SJCRH30 (cell line): Measurements from ENCODE around the gene OR2AP1. TPM values are rescaled to one million over a fixed set of nuclear protein-coding genes. Genes with fewer than 3 reads are reported as not detected.

Experiments
- DNase-seq, 2 experiments: peaks; one replicate each; pipeline ENCODE4 v3.0.0-alpha.2; 2015 to 2020
- H3K27ac ChIP-seq: fragments of 250-450 bp; sonication (Bioruptor Pico); 2 replicates; pipeline ENCODE4 v1.5.1; 2020; ENCODE audit warnings: mild to moderate bottlenecking, moderate library complexity
- H3K27me3 ChIP-seq: fragments of 250-450 bp; sonication (Bioruptor Pico); 2 replicates; pipeline ENCODE4 v1.5.1; 2020; ENCODE audit warnings: mild to moderate bottlenecking, moderate library complexity
- H3K36me3 ChIP-seq: fragments of 250-450 bp; sonication (Bioruptor Pico); 2 replicates; pipeline ENCODE4 v1.5.1; 2020; ENCODE audit warnings: mild to moderate bottlenecking, moderate library complexity
- H3K4me1 ChIP-seq: fragments of 250-450 bp; sonication (Bioruptor Pico); 2 replicates; pipeline ENCODE4 v1.5.1; 2020; ENCODE audit warnings: mild to moderate bottlenecking, moderate library complexity
- H3K4me3 ChIP-seq: fragments of 250-450 bp; sonication (Bioruptor Pico); 2 replicates; pipeline ENCODE4 v1.5.1; 2020; ENCODE audit warnings: mild to moderate bottlenecking, moderate library complexity
- H3K9me3 ChIP-seq: fragments of 250-450 bp; sonication (Bioruptor Pico); replicated peaks from 2 replicates; pipeline ENCODE4 v1.5.1; 2020; ENCODE audit warnings: mild to moderate bottlenecking, moderate library complexity
- total RNA-seq: library from RNA; depleted of rRNA; stranded (reverse); fragments of >200 nt; shearing (Covaris generic); gene quantifications from 2 replicates; pipeline ENCODE4 v1.2.3, GENCODE V29; 2014; rRNA removed

The OR2AP1 gene
- total RNA-seq, 1 experiment from 2014 or later, result not detected

- no peak for DNase-seq
- H3K9me3 ChIP-seq, result no peaks in the 10 kb centered on the region
- no peak overlapping the region for H3K27ac ChIP-seq
- no peaks in the 10 kb centered on the region for H3K4me1 ChIP-seq
- no peaks in the 10 kb centered on the region for H3K36me3 ChIP-seq
- no peak overlapping the region for H3K4me3 ChIP-seq
- H3K27me3 ChIP-seq, result no peaks in the 10 kb centered on the region
These were observed 51.8 kb downstream of the OR2AP1 start for GRCh38 chr12:55624056-55624455.

Other genes with a start within 250 kb of the OR2AP1 start
- gene OR6C3, start 241.7 kb upstream of the OR2AP1 start, total RNA-seq, result not detected in 2 replicates
- gene OR6C75, start 209.5 kb upstream of the OR2AP1 start, total RNA-seq, result not detected in 2 replicates
- not detected in 2 replicates for gene OR6C65, start 171.9 kb upstream of the OR2AP1 start, total RNA-seq
- gene OR6C76, start 146.2 kb upstream of the OR2AP1 start, total RNA-seq, result not detected in 2 replicates
- gene OR6C2, start 128.4 kb upstream of the OR2AP1 start, total RNA-seq, result not detected in 2 replicates
- gene OR6C70, start 102.3 kb upstream of the OR2AP1 start, total RNA-seq, result not detected in 2 replicates
- not detected in 2 replicates for gene OR6C68, start 80.1 kb upstream of the OR2AP1 start, total RNA-seq
- gene OR6C4, start 22.9 kb upstream of the OR2AP1 start, total RNA-seq, result not detected in 2 replicates
- gene OR10P1, start 64.4 kb downstream of the OR2AP1 start, total RNA-seq, result not detected in 2 replicates
- gene ITGA7, start 135.4 kb downstream of the OR2AP1 start, total RNA-seq, result 21.8 and 27.1 TPM in 2 replicates
- gene BLOC1S1, start 143.6 kb downstream of the OR2AP1 start, total RNA-seq, result 66.7 and 76.2 TPM in 2 replicates
- 2.0 and 2.5 TPM in 2 replicates for gene RDH5, start 147.9 kb downstream of the OR2AP1 start, total RNA-seq
- gene CD63, start 156.5 kb downstream of the OR2AP1 start, total RNA-seq, result 598 and 676 TPM in 2 replicates
- 9.1 and 10.5 TPM in 2 replicates for gene GDF11, start 170.7 kb downstream of the OR2AP1 start, total RNA-seq
- gene SARNP, start 245.3 kb downstream of the OR2AP1 start, total RNA-seq, result 109 and 132 TPM in 2 replicates
- gene ORMDL2, start 245.6 kb downstream of the OR2AP1 start, total RNA-seq, result 25.4 and 27.6 TPM in 2 replicates